IPS-NIHi11 (cell line): ENCODE measurements around the gene BACE2.
"Not testable (repeated sequence)": the region's sequence is repeated elsewhere in the genome, so short reads cannot be mapped to it uniquely, and the experiment has no call there.

Source experiments
- DNase-seq: peaks from one replicate; pipeline ENCODE4 v3.0.0; 2012; ENCODE audit warnings: mixed read lengths, low spot score

The BACE2 gene

DNA sequence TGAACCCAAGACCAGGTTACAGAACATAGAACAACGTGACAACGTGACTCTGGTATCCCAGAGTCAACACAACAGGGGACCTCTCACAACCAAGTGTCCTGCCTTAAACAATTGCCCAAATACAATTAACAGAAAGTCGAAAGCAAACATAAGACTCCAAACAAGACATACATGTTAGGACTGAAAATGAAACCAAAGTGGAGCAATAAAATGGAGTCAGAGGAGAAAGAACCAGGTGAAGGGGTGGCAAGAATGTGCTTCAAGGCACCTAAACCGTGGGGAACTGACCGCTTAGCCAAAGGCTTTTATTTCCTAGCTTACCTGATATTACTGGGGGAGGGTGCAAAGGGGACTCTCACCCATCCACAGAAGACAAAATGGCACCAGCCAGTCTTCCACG, 17.8 kb downstream of the BACE2 start:
- no peak for DNase-seq

DNA sequence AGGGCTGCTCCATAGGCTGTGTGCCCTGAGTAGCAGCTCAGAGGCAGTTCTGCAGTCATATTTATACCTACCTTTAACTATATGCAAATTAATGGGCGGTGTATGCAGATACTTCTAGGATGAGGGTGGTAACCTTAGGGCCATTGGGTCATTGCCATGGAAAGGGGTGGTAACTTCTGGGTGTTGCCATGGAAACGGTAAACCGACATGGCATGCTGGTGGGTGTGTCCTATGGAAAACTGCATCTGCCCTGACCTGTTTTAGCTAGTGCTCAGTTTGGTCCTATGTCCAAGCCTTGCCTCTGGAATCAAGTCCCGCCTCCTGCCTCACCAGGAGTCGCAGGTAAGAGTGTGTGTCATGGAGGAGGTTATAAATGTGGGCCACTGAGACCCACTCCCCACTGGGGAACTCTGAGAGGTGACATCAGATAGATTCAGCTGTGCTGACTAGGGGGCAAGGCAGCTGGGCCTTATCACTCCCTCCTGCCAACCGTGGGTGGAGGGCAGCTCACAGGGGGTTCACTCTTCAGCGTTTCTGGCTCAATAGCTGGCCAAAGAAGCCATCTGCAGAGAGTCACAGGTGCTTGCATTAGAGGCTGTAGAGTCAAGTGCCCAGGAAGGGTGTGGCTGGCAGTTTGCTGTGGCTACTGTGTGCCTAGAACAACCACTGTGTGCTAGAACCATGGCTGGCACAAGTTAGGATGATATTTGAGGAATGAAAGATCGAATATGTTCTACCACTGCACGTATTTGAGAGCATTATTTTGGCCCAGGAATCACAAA, 19.0 kb downstream of the BACE2 start:
- peak; percentile 60 for DNase-seq

DNA sequence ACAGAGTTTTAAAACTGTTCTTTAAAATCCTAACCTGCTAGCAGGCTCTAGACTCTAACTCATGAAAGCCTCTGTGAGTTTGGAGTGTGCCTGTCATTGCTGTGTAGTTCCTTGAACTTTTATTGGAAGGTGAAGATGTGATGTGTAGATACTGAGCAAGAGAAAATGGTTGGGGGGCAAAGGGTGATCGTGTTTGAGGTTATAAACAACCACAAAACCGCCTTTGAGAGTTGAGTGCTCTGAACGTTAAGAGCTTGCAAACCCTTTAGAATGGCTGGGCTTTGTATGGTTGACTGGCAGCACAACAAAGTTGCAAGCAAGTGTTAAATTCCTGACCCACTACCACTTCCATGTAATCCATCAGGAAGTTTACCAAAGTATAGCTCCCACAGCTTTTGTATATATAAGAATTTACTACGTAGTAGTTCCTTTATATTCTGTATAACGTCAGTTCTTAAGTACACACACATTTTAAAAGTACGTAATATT, 19.6 kb downstream of the BACE2 start:
- DNase-seq, result no peak

DNA sequence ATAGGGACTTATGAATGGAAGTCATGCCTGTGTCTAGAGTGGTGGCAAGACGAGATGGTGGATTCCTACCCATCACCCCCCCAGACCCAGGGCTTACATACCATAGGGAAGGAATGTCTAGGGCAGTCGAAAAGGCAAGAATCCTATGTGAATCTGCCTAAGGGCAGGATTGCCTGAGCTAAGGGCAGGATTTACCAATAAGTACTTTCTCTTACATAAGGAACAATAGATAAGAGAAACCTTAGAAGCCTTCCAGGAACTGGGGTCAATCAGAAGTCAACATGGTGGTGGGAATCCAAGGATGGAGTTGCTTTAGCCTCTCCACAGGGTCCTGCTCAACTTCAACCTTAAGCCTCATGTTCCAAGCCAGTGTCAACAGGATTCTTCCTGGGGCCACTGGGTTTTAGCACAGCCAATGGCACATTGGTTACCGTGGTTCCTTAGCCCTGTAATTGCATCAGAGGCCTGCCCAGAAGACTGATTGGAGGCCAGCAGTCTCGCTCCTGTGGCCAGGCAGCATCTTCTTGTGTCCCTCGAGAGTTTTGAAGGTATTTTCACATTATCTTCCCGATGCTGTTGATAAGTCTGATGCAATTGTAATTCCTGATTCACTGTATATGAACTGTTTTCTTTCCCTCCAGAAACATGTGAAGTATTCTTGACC, 20.7 kb downstream of the BACE2 start:
- DNase-seq, result no peak

DNA sequence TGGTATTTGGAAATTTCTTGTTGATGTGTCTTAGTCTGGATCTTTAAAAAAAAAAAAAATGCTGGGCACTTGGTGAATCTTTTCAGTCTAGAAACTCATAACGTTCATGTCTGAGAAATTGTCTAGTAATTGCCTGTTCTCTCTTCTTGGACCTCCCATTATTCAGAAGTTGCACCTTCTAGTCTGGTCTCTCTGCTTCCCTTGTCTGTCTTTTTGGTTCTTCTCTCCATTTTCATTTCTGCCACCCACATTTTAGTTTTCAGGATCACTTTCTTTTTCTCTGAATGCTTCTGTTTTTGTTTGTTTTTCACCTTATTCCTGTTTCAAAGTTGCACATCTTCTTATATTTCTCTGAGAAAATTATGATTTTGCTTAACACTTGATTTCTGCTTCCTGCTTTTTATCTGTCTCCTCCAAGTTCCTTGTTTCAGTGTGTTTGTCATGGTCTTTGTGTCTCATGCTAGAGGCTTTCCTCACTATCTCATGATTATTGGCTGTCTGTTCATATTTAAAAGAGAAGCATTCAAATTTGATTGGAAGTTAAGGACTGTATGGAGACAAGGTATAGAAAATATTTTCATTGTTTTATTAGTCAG, 21.3 kb downstream of the BACE2 start:
- DNase-seq, result no peak

DNA sequence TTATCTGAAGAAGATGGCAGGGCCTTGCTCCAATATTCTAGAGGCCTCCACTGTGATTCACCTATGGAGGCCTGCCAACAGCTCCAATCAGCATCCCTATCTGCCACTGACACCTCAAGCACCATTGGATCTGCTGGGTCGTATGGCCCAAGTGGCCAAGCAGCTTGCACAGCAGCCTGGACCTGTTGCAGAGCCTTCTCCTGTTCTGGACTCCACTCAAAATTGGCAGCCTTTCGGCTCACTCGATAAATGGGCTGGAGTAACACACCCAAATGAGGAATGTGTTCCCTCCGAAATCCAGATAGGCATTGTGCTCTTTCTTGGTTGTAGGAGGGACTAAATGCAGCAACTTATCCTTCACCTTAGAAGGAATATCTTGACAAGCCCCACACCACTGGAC, 24.6 kb downstream of the BACE2 start:
- DNase-seq, result not testable (repeated sequence)

DNA sequence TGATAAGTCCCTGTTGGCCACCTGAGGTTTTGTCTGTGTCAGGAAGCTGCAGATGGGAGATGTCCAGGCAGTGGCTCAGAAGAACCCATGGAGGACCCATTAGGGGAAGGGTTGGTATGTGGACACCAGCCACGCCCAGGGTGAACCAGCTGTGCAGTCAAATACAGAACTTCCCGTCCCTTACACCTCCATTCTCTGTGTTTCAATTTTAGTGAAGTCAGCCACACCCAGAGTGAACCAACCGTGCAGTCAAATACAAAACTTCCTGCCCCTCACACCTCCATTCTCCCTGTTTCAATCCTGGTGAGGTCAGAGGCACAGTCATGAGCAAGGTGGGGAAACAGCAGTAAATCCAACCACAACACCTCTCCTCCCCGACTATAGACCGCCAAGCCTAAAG, 27.4 kb downstream of the BACE2 start:
- DNase-seq, result no peak

DNA sequence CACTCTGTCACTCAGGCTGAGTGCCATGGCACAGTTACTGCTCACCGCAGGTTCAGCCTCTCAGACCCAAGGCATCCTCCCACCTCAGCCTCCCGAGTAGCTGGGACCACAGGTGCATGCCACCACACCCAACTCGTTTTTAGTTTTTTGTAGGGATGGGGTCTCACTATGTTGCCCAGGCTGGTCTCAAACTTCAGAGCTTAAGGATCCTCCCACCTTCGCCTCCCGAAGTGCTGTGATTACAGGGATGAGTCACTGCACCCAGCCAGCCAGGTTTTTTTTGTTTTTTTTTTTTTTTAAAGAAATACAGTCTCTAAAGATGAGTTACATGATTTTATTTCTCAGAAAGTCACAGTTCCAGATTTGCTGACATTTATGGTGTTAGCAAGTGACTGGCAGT, 29.0 kb downstream of the BACE2 start:
- DNase-seq, result no peak

DNA sequence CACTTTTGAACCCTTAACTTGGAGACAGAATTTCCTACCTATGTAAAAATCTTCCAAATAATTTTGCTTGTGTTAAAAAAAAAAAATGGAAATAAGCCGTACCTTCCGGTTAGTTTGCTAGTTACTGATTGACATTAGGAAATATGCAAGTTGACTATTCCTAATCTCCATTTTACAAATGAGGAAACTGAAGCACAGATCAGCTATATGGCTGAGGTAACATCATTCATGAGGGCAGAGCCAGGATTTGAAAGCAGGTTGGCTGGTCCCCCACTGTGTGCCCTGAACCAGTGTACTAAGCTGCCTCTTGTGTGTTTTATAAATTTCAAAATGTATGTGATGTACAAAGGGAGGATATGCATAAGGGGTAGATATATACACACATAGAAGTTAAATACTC, 29.6 kb downstream of the BACE2 start:
- no peak for DNase-seq

DNA sequence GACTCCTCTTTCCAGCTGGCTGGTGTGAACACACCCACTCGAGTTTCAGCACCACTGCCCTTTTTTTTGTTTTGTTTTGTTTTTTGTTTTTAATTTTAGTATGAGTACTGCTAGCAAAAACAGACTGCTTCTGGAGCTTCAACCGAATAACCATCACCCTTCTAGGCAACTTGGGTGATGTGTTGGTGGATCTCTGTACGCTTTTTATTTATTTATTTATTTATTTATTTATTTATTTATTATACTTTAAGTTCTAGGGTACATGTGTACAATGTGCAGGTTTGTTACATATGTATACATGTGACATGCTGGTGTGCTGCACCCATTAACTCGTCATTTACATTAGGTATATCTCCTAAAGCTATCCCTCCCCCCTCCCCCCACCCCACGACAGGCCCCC, 30.7 kb downstream of the BACE2 start:
- DNase-seq, result not testable (repeated sequence)

DNA sequence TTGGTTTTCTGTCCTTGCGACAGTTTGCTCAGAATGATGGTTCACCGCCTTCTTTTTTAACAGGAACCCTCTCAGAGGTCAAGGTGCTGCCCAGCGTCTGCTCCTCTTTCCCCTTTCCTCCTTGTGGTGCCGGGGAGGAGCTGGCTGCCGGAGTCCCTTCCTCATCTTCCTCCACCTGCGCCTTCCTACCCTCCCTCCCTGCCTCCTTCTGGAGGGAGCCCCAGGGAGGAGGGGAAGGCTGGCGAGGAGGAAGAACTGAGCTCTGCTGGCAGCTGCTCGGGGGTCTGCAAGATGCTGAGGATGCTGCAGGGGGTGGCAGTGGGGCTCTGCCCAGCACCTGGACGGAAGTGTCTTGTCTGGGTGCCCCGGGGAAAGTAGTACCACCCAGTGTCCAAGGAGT, 31.2 kb downstream of the BACE2 start:
- DNase-seq, result no peak

DNA sequence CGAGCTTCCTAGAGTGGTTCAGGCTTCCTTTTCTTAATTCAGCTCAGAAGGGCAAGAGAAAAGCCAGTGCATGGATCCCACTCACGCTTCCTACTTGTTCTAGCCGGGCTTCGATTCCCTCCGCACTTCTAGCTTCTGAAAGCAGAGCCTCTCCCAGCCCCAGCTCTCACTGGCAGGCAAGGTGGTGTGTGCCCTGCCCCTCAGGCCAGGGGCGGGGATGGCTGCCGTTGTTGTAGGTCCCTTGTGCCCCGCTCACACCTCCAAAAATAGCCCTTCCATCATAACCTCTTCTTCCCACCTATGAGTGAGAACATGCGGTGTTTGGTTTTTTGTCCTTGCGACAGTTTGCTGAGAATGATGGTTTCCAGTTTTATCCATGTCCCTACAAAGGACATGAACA, 31.6 kb downstream of the BACE2 start:
- DNase-seq, result no peak

DNA sequence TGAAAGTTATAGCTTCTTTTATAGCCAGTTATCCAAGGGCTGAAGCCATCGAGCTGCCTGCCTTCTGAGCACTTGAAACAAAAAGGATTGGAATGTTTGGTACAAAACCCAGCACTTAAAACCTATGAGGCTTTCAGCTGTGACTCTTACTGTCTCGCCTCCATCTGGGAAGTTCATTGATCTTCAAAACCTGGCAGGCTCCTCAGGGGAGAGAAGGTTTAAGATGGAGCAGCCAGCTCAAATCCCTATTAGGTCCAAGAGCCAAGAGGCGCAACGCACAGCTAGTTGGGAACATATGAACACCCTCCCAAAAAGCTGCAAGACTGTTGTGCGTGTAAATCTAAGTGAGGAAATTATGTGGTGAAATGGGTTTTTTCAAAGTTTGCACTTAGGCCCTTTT, 33.4 kb downstream of the BACE2 start:
- no peak for DNase-seq

DNA sequence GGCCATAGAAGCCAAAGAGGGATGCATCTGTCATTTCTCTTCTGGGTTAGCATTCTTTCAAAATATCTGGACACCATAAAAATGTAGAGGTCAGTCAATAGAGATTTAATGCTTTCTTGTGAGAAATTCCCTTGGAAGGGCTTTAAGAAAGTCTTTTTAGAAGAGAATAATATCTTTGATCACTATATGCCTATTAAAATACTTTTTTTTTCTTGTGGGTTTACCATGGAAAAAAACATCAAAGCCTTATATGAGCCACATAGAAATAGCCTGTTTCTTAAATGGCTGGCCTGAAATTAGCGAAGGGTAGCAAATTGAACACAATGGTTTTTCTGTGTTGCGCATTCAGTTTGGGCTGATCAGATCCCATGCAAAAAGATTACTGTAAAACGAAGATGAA, 36.8 kb downstream of the BACE2 start:
- no peak for DNase-seq

DNA sequence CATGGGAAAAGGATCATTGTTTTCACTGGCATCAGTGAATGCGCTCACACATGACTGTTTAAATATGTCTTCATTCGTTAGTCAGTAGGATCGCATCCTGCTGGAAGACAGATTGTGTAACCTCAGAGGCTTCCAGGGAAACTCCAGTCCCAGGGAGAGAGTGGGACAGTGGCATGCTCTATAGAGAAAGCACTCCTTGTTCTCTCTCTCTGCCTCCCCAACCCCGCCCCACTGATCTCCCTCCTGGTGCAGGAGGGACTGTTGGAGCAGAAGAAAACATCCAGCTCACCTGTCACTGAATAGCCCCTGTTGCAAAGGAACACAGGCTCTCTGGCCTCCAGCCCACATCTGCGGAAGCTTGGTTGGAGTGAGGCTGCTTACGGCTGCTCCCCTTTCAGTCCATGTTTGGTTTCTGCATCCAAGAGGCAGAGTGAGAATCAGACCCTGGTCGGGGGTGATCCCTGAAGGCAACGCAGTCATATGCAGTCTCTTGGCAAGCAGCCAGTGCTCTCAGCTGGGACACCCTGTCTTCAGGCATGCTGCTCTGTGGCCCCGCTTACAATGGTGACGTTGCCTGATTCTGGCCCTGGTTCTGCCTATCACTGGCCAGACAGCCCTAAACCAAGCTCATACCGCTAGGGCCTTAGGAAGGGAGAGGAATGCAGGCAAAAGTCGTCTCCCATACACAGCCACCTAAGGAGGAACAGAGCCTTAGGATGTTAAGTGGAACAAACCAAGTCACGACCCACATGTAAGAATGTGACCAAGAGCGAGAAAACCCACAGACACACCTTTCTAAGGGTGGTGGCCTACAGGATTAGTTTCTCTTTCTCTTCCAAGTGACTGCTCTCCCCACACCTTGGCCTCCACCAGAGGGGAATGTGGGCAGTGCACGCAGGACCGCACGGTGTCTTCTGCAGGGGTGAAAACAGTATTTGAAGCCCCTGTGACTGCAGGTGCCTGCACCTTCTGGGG, 39.7 kb downstream of the BACE2 start:
- DNase-seq, result no peak

DNA sequence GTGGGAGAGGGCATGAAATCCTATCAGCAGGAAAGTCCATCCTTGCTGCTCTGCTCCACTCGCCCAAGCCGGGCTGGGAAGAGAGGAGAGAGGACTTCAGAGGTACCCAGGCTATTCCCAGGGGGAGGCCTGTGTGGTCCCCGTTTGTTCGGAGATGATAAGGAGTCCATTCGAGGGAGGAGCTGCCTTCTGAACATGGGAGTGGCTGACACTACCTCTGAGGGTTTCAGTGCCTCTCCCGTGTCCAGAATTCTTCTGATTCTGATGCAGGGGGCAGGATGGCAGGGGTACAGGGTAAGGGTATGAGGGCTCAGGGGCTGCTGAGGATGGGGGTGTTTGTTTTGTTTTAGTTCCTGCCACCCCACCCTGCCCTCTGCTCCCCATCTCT, 40.4 kb downstream of the BACE2 start:
- no peak for DNase-seq

DNA sequence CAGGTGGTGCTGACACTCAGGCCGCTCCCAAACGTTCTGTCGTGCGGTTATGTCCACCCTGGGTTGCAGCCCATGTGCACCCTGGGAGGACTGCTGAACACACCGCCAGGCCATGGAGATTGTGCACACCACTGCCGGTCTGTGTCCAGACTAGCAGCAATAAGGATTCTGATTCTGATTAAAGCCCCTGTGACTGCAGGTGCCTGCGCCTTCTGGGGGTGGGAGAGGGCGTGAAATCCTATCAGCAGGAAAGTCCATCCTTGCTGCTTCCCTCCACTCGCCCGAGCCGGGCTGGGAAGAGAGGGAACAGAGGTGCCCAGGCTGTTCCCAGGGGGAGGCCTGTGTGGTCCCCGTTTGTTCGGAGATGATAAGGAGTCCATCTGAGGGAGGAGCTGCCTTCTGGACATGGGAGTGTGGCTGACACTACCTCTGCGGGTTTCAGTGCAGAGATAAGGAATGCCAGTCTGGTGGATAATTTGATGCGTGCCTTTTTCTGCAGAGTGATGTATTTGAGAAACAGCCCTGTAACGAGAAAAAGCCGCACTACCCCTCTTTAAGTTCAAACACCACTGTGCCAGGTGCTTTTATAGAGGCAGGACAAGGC, 41.2 kb downstream of the BACE2 start:
- no peak for DNase-seq

DNA sequence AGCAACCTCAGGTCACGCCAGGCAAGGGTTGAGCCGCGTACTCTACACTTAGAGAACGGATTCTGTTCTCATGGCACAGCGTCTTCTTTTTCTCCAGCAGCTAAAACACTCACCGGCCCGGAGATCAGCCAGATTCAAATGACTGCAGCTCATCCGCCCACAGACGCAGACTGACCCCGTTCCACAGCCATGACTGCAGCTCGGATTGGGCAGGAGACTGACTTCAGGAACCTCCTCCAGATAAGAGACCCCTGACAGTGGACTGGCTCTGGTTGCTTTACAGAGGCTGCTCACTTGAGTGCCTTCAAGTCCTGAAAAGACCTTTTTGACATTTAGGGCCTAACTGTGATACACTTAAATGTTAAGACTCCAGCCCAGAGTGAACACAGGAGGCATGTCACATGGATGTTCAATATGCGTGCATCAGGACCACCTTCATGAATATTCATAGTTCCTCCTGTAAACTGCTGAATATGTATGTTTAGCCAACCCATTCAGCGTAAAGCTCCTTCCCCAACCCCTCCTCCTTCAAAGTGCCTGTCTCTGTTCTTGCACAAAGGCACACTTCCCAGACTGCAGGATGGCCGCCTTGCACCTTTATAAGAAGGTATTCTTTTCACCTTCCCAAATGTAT, 42.6 kb downstream of the BACE2 start:
- DNase-seq, result no peak

DNA sequence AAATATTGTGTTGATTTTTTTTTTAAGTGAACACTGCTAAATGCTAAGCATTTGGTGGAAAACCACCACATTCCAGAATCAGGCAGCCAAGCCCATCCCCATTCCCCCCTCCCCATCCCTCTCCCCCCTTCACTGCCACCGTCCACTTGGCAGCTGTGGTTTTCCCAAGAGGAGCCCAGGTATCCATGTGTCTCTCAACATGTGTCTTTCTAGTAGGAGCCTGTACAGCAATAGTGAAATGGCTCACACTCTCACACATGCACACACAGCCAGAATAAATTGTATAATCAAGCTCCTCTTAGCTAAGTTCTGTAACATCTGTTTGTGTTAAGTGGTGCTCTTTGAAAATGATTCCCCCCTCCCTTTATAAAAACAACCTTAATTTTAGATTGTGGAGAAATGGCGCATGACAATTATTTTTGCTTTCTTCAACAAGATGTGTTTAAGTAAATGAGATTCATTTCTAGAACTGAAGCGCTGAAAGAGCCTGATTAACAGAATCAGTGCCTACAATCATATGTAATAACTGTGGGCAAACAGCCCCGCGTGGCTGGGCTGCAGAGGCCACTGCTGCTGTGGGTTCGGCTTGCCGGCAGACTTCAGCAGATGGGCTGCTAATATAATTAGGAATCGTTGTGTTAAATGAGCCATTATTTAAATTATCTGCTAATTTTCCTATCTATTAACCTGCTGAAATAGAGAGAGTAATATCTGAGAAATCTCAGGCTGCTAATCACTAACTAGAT, 43.3 kb downstream of the BACE2 start:
- no peak for DNase-seq

DNA sequence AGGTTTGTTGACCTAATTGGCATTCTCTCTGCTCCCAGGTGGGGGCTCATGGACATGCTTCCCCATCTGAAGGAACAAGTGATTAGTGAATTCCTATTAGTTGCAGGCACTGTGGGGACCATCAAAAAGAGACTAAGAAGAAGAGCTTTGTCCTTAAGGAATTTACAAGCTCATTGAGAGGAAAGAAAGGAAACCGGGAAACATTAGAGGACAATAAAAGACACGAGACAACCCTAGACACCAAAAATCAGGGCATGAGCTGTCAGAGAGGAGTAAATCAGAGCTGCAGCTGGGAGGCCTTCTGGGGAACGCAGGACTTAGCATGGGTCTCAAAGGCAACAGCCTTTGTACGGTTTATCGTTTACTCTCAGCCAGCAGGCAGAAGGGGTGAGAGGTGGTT, 45.1 kb downstream of the BACE2 start:
- DNase-seq, result no peak
